ENCODE measurements around the gene FARS2.
"Not testable (repeated sequence)": the region's sequence is repeated elsewhere in the genome, so short reads cannot be mapped to it uniquely, and the experiment has no call there.

The FARS2 gene

GRCh38 chr6:5541751-5542432 lies 280.6 kb downstream of the FARS2 start:
- no peak for DNase-seq (ENCODE audit: low spot score)
- no peaks in the 10 kb centered on the region for H3K27me3 Mint-ChIP-seq (ENCODE audit: low read depth)
- H3K36me3 Mint-ChIP-seq (ENCODE audit: low read depth) = peaks cover 4% of the 10 kb centered on the region
- H3K27ac Mint-ChIP-seq = no peak overlapping the region
- H3K9me3 Mint-ChIP-seq = peaks cover 4% of the 10 kb centered on the region
- H3K4me3 Mint-ChIP-seq = no peak overlapping the region
- peaks cover 12% of the 10 kb centered on the region for H3K4me1 Mint-ChIP-seq (ENCODE audit: low read depth)

GRCh38 chr6:5547556-5547955 lies 286.2 kb downstream of the FARS2 start:
- no peak overlapping the region for H3K27ac Mint-ChIP-seq
- no peaks in the 10 kb centered on the region for H3K4me1 Mint-ChIP-seq (ENCODE audit: low read depth)
- no peak overlapping the region for H3K4me3 Mint-ChIP-seq
- no peak for DNase-seq (ENCODE audit: low spot score)
- H3K36me3 Mint-ChIP-seq (ENCODE audit: low read depth) = peaks cover 28% of the 10 kb centered on the region
- peaks cover 5% of the 10 kb centered on the region for H3K9me3 Mint-ChIP-seq
- H3K27me3 Mint-ChIP-seq (ENCODE audit: low read depth) = no peaks in the 10 kb centered on the region

GRCh38 chr6:5550631-5551030 lies 289.3 kb downstream of the FARS2 start:
- Mint-ChIP-seq H3K36me3 (ENCODE audit: low read depth) (peaks cover 30% of the 10 kb centered on the region), H3K27ac (no peak overlapping the region), H3K4me1 (ENCODE audit: low read depth) (no peaks in the 10 kb centered on the region), H3K9me3 (peaks cover 5% of the 10 kb centered on the region), H3K27me3 (ENCODE audit: low read depth) (no peaks in the 10 kb centered on the region), H3K4me3 (no peak overlapping the region)
- no peak for DNase-seq (ENCODE audit: low spot score)

DNA sequence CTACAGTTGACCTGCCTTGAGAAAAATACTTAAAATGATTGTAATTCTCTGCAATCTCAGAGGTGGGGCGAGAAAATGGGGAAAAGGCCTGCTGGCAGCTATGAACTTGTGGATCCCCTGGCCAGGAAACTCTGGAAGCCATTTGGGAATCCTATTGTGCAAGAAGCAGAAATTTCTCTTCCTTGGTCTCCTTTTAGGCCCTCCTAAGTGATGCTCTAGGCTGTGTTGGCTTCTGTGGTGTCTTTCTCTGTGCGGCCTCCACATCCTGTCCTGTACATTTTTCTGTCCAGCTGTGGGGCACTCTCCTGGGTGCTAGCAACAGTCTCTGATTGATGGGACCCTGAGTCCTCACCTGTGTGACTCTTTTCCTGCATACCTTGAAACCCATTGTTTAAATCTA lies 290.9 kb downstream of the FARS2 start:
- Mint-ChIP-seq H3K27me3 (ENCODE audit: low read depth) (no peaks in the 10 kb centered on the region), H3K9me3 (peaks cover 5% of the 10 kb centered on the region), H3K36me3 (ENCODE audit: low read depth) (peaks cover 24% of the 10 kb centered on the region), H3K4me3 (no peak overlapping the region), H3K4me1 (ENCODE audit: low read depth) (no peaks in the 10 kb centered on the region), H3K27ac (no peak overlapping the region)
- DNase-seq (ENCODE audit: low spot score) = no peak

DNA sequence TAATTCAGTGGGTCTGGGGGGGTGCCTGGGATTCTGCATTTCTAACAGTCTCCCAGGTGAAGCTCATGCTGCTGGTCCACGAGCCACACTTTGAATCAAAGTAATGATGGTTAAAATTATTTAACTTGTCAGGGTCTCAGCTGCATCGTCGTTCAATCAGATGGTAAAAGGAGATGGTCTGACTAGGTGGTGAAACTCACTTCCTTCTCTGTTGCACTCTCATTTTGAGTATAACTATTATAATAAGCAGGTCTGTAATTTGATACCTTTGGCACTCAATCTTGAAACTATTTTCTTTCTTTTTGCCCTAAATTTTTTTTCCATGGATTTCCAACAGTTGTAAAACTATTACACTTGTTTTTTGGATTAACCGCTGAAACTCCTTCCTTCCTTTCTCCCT lies 292.5 kb downstream of the FARS2 start:
- Mint-ChIP-seq H3K4me1 (ENCODE audit: low read depth) (no peaks in the 10 kb centered on the region), H3K27me3 (ENCODE audit: low read depth) (no peaks in the 10 kb centered on the region), H3K9me3 (peaks cover 5% of the 10 kb centered on the region), H3K4me3 (no peak overlapping the region), H3K36me3 (ENCODE audit: low read depth) (peaks cover 16% of the 10 kb centered on the region), H3K27ac (no peak overlapping the region)
- DNase-seq (ENCODE audit: low spot score) = no peak

DNA sequence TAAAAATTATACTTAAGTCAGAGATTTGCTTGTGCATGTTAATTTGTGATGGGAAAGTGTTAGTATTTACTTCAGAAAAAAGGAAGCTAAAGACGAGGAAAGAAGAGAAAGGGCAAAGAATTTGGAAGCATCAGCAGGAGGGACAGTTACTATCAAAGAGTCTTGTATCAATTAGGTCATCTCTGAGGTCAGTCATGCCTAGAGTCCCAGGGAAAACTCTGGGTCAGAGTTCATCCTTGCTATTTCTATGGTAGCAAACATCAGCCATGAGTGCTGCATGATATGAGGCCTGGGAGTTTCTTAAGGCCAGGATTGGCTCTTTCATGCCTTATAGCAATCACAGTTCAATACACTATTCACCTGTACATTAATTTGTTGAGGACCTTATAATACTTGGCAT lies 292.9 kb downstream of the FARS2 start:
- no peak overlapping the region for H3K4me3 Mint-ChIP-seq
- no peaks in the 10 kb centered on the region for H3K27me3 Mint-ChIP-seq (ENCODE audit: low read depth)
- H3K9me3 Mint-ChIP-seq = peaks cover 5% of the 10 kb centered on the region
- no peak overlapping the region for H3K27ac Mint-ChIP-seq
- peaks cover 16% of the 10 kb centered on the region for H3K36me3 Mint-ChIP-seq (ENCODE audit: low read depth)
- H3K4me1 Mint-ChIP-seq (ENCODE audit: low read depth) = no peaks in the 10 kb centered on the region
- DNase-seq (ENCODE audit: low spot score) = no peak

DNA sequence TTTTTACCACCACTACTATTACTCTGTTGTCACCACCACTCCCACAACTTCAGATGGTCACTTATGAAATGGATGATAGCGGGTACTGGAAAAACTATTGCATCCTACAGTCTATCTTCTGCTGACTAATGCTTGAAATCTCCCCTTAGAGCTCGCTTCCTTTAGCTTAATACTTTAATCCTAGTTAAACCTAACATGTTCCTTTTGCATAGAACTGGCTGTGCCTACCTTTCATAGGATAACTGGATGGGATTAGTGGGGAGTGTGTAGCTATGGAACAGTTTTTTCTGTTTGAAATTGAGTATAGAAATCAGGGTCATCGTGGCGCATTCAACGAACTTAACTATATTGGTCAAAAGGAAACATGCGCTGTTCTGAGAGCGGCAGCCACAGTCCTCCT lies 294.7 kb downstream of the FARS2 start:
- Mint-ChIP-seq H3K36me3 (ENCODE audit: low read depth) (peaks cover 7% of the 10 kb centered on the region), H3K27ac (no peak overlapping the region), H3K27me3 (ENCODE audit: low read depth) (no peaks in the 10 kb centered on the region), H3K4me3 (no peak overlapping the region), H3K9me3 (no peaks in the 10 kb centered on the region), H3K4me1 (ENCODE audit: low read depth) (no peaks in the 10 kb centered on the region)
- DNase-seq (ENCODE audit: low spot score) = no peak

- H3K9me3 Mint-ChIP-seq = no peaks in the 10 kb centered on the region
- H3K4me1 Mint-ChIP-seq (ENCODE audit: low read depth) = no peaks in the 10 kb centered on the region
- H3K27me3 Mint-ChIP-seq (ENCODE audit: low read depth) = no peaks in the 10 kb centered on the region
- DNase-seq (ENCODE audit: low spot score) = no peak
- no peak overlapping the region for H3K4me3 Mint-ChIP-seq
- no peak overlapping the region for H3K27ac Mint-ChIP-seq
- H3K36me3 Mint-ChIP-seq (ENCODE audit: low read depth) = peaks cover 2% of the 10 kb centered on the region
Observed at GRCh38 chr6:5557506-5557905, 296.2 kb downstream of the FARS2 start.

GRCh38 chr6:5559651-5560050 lies 298.3 kb downstream of the FARS2 start:
- H3K4me1 Mint-ChIP-seq (ENCODE audit: low read depth) = no peaks in the 10 kb centered on the region
- no peaks in the 10 kb centered on the region for H3K27me3 Mint-ChIP-seq (ENCODE audit: low read depth)
- no peak for DNase-seq (ENCODE audit: low spot score)
- peaks cover 8% of the 10 kb centered on the region for H3K36me3 Mint-ChIP-seq (ENCODE audit: low read depth)
- H3K9me3 Mint-ChIP-seq = peaks cover 5% of the 10 kb centered on the region
- no peak overlapping the region for H3K27ac Mint-ChIP-seq
- no peak overlapping the region for H3K4me3 Mint-ChIP-seq

DNA sequence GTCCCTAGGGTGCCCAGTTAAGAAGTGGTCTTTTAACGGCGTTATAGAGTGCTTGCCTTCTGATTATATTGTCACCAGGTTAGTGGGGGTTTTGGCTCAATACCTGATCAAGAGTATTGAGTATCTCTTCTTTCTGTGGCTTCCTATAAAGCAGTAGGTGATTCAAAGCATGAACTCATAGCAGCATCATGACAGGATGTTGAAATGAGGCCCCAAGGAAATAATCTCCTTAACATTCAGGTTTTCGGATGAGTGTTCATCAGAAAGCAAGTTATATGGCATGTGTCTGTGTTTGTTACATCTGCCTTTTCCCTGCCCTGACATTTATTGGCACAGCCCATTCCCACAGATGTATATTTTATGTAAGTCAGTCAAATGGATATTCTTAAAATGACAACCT lies 301.0 kb downstream of the FARS2 start:
- Mint-ChIP-seq H3K4me1 (ENCODE audit: low read depth) (peaks cover under 1% of the 10 kb centered on the region), H3K27me3 (ENCODE audit: low read depth) (no peaks in the 10 kb centered on the region), H3K27ac (no peak overlapping the region), H3K4me3 (no peak overlapping the region), H3K36me3 (ENCODE audit: low read depth) (peaks cover 7% of the 10 kb centered on the region), H3K9me3 (peaks cover 5% of the 10 kb centered on the region)
- DNase-seq (ENCODE audit: low spot score) = no peak

DNA sequence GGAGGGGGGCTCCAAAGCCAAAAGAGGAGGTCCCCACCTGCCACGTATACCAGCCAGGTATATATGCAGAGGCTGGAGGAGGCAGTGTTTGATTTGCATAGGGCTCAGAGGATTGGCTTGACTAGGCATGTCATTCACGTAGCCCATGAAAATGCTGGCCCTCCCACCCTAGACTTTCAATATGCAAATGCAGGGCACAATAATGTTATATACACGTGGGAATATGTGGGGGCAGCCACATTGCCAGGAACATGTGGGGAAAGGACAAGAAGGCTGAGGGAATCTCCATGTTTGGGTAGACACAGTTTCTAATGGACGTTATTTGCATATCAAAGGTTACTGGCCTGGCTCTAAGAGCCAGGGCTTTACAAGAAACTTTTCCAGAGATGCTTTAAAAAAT lies 301.8 kb downstream of the FARS2 start:
- no peak overlapping the region for H3K27ac Mint-ChIP-seq
- DNase-seq (ENCODE audit: low spot score) = no peak
- H3K4me1 Mint-ChIP-seq (ENCODE audit: low read depth) = peaks cover 5% of the 10 kb centered on the region
- no peak overlapping the region for H3K4me3 Mint-ChIP-seq
- H3K36me3 Mint-ChIP-seq (ENCODE audit: low read depth) = peaks cover 7% of the 10 kb centered on the region
- H3K27me3 Mint-ChIP-seq (ENCODE audit: low read depth) = no peaks in the 10 kb centered on the region
- H3K9me3 Mint-ChIP-seq = peaks cover 5% of the 10 kb centered on the region

DNA sequence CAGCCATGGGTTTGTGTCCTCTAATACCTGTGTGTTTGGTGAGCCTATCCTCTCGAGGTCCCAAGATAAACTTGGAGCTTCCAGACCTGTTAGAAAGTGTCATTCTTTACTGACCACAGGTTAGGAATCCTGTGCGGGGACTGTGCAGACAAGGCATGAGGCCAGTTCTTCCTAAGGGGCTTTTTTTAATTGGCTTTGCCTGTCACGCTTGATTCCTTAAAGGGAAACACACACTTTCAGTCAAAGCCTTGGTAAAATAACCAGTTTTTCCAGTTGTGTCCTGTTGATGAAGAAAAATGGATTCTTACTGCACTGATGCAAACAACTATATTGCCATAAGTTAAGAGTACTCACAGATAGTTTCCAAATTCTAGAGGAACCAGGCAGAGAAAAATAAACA lies 303.4 kb downstream of the FARS2 start:
- not testable (repeated sequence) for H3K27me3 Mint-ChIP-seq (ENCODE audit: low read depth); H3K9me3 Mint-ChIP-seq; H3K4me3 Mint-ChIP-seq; DNase-seq (ENCODE audit: low spot score); H3K27ac Mint-ChIP-seq; H3K36me3 Mint-ChIP-seq (ENCODE audit: low read depth)
- H3K4me1 Mint-ChIP-seq (ENCODE audit: low read depth) = peaks cover 10% of the 10 kb centered on the region

DNA sequence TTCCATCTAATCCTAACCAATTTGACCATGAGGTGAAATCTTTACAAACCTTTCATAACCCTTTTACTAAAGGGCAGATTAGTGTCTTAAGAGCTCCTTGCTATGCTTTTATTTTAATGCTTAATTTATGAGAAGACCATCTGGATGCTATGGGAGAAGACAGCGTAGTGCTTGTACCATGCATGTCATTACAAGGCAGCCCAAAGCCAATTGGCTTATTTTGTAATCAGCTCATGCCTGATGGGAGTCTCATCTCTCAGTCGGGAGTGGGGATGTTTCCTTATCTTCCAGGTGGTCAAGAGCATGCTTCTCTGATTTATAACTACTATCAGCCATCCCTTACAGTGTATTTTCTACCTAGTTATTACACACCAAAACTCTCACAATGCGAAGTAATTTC lies 304.7 kb downstream of the FARS2 start:
- Mint-ChIP-seq H3K9me3 (peaks cover 5% of the 10 kb centered on the region), H3K4me1 (ENCODE audit: low read depth) (peaks cover 10% of the 10 kb centered on the region)

GRCh38 chr6:5566718-5567117 lies 305.4 kb downstream of the FARS2 start:
- no peaks in the 10 kb centered on the region for H3K27me3 Mint-ChIP-seq (ENCODE audit: low read depth)

More for the DNA sequence above, 304.7 kb downstream of the FARS2 start:
- H3K4me3 Mint-ChIP-seq = no peak overlapping the region
- H3K36me3 Mint-ChIP-seq (ENCODE audit: low read depth) = peaks cover 7% of the 10 kb centered on the region
- H3K27me3 Mint-ChIP-seq (ENCODE audit: low read depth) = no peaks in the 10 kb centered on the region
- H3K27ac Mint-ChIP-seq = no peak overlapping the region
- no peak for DNase-seq (ENCODE audit: low spot score)

DNA sequence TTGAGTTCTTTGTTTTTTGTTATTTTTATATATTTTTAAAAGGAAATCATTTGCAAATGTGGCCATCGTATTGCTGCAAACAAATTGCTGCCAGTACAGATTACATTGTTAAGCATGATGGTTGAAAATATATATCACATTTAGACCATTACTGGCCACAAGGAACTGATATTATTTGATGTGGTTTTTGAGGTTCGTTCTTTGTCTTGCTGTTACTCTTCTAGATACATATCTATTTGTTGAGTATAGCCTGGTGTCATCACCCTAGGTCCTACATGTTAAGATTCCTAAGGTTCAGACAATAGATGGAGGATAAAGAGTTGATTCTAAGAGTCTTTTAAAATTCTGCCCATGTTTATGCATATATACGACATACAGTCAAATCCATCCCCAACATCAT lies 306.0 kb downstream of the FARS2 start:
- H3K4me3 Mint-ChIP-seq = no peak overlapping the region
- H3K27me3 Mint-ChIP-seq (ENCODE audit: low read depth) = no peaks in the 10 kb centered on the region
- H3K4me1 Mint-ChIP-seq (ENCODE audit: low read depth) = peaks cover 10% of the 10 kb centered on the region
- peaks cover 5% of the 10 kb centered on the region for H3K9me3 Mint-ChIP-seq
- H3K27ac Mint-ChIP-seq = no peak overlapping the region
- peaks cover 7% of the 10 kb centered on the region for H3K36me3 Mint-ChIP-seq (ENCODE audit: low read depth)
- DNase-seq (ENCODE audit: low spot score) = no peak

More at GRCh38 chr6:5566718-5567117, 305.4 kb downstream of the FARS2 start:
- Mint-ChIP-seq H3K4me3 (no peak overlapping the region), H3K27ac (no peak overlapping the region), H3K36me3 (ENCODE audit: low read depth) (peaks cover 7% of the 10 kb centered on the region), H3K4me1 (ENCODE audit: low read depth) (peaks cover 10% of the 10 kb centered on the region), H3K9me3 (peaks cover 5% of the 10 kb centered on the region)
- DNase-seq (ENCODE audit: low spot score) = no peak
